A673 (cell line): ENCODE measurements around the gene STAT6. TPM values are rescaled to one million over a fixed set of nuclear protein-coding genes. Genes with fewer than 3 reads are reported as not detected.
A peak's percentile ranks its signal among the peaks of the same experiment; 100 is the strongest.

Source experiments
- BruUV-seq: library from RNA; stranded (reverse); fragments of 400-500 nt; replicated peaks from 2 replicates; lab custom pipeline; 2021; lab: Mats Ljungman, UMichigan
- CTCF ChIA-PET: fragments of 300-600 bp; sonication (Branson Sonifier 250); formaldehyde crosslinking; loops from one replicate; lab custom pipeline; 2022; ENCODE audit warnings: antibody characterized with exemption; lab: Charles Lee
- POLR2A ChIA-PET: fragments of 300-600 bp; sonication (Branson Sonifier 250); formaldehyde crosslinking; loops from one replicate; lab custom pipeline; 2022; ENCODE audit warnings: antibody characterized with exemption; ENCODE audit not compliant: low non-redundant PET; lab: Charles Lee
- DNase-seq: peaks from one replicate; pipeline ENCODE4 v3.0.0-alpha.2; 2015; ENCODE audit warnings: low spot score
- H3K27ac ChIP-seq: fragments of 200-600 bp; sonication (generic); 2 replicates; pipeline ENCODE4 v1.5.1; 2016; ENCODE audit warnings: mixed run types, low read depth, mild to moderate bottlenecking, mixed read lengths, antibody characterized with exemption, low read length; ENCODE audit not compliant: poor library complexity, severe bottlenecking
- H3K27me3 ChIP-seq: fragments of 200-600 bp; sonication (generic); replicated peaks from 2 replicates; pipeline ENCODE4 v1.6.1; 2017; ENCODE audit warnings: mixed run types, low read depth, mild to moderate bottlenecking, mixed read lengths, antibody characterized with exemption, low read length; ENCODE audit not compliant: insufficient read depth, poor library complexity
- H3K36me3 ChIP-seq: fragments of 200-600 bp; sonication (generic); 2 replicates; pipeline ENCODE4 v1.6.1; 2016; ENCODE audit warnings: mixed run types, mild to moderate bottlenecking, mixed read lengths, antibody characterized with exemption, low read length; ENCODE audit not compliant: insufficient read depth, poor library complexity, severe bottlenecking
- H3K4me1 ChIP-seq: fragments of 200-600 bp; sonication (generic); 2 replicates; pipeline ENCODE4 v1.6.1; 2017; ENCODE audit warnings: mixed run types, mild to moderate bottlenecking, mixed read lengths, antibody characterized with exemption, low read length; ENCODE audit not compliant: insufficient read depth, poor library complexity, severe bottlenecking
- H3K4me3 ChIP-seq: fragments of 200-600 bp; sonication (generic); 2 replicates; pipeline ENCODE4 v1.5.1; 2016; ENCODE audit warnings: low read depth, mixed run types, mild to moderate bottlenecking, mixed read lengths, low read length; ENCODE audit not compliant: poor library complexity, severe bottlenecking
- H3K9me3 ChIP-seq: fragments of 200-600 bp; sonication (generic); 2 replicates; pipeline ENCODE4 v1.6.1; 2016; ENCODE audit warnings: mixed run types, low read depth, mild to moderate bottlenecking, mixed read lengths, antibody characterized with exemption, low read length; ENCODE audit not compliant: poor library complexity, severe bottlenecking
- EZH2 ChIP-seq: fragments of 200-600 bp; sonication (generic); IDR thresholded peaks from 2 replicates; pipeline ENCODE4 v1.6.1; 2017; ENCODE audit warnings: borderline replicate concordance, low read depth, mild to moderate bottlenecking, mixed read lengths, antibody characterized with exemption, low read length; ENCODE audit not compliant: poor library complexity, severe bottlenecking
- intact Hi-C: fragments of 100-400 bp; cut with micrococcal nuclease; formaldehyde crosslinking; loops from one replicate; pipeline ENCODE4 v1.10.0; 2022; ENCODE audit not compliant: unreplicated experiment
- total RNA-seq: library from RNA; stranded (reverse); gene quantifications from 2 replicates; pipeline ENCODE4 v1.2.3, GENCODE V29; 2021
- TF ChIP-seq, protein P1 (sequence below): fragments of 300-800, 200-600 bp; sonication (generic); conservative IDR thresholded peaks from 2 replicates; pipeline ENCODE4 v1.5.1; 2017; ENCODE audit warnings: low read depth, mild to moderate bottlenecking, antibody characterized with exemption, low read length, moderate library complexity, mixed read lengths

The STAT6 gene
- total RNA-seq, 1 experiment from 2014 or later, result 111 TPM

DNA sequence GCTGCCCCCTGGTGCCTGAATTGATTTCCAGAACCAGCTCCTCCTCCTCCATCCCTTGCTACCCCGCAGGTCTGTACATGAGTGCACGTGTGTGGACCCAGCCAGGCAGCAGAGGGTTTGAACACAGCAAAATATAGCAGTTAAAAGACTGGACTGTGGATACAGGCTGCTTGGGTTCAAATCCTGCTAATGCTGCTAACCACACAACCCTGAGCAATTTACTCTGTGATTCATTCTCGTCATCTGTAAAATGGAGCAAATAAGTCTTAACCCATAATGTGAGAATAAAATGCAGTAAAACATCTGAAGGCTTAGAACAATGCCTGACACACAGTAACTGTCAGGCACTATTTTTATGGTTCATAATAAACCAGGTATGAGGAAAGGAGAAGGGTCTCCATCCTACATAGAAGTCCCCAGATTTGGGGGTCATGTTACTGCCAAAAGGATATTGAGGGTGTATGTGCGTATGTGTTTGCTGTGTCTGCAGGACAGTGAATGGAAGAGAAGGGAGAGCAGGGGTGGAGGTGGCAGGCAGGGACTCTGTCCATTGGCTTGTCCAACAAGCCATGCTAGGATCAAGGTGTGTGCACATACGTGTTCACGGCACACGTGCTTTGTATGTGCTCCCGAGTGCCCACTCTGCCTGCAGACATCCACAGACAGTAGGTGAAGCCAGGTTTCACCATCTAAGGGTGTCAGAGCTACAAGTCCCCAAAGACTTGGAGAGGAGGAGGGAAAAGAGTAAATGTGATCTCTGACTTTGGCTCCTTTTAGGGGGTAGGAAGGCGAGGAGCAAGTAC lies 1.5 kb upstream of the STAT6 start:
- H3K27ac ChIP-seq, result no peak overlapping the region
- BruUV-seq, result no TSS peak

DNA sequence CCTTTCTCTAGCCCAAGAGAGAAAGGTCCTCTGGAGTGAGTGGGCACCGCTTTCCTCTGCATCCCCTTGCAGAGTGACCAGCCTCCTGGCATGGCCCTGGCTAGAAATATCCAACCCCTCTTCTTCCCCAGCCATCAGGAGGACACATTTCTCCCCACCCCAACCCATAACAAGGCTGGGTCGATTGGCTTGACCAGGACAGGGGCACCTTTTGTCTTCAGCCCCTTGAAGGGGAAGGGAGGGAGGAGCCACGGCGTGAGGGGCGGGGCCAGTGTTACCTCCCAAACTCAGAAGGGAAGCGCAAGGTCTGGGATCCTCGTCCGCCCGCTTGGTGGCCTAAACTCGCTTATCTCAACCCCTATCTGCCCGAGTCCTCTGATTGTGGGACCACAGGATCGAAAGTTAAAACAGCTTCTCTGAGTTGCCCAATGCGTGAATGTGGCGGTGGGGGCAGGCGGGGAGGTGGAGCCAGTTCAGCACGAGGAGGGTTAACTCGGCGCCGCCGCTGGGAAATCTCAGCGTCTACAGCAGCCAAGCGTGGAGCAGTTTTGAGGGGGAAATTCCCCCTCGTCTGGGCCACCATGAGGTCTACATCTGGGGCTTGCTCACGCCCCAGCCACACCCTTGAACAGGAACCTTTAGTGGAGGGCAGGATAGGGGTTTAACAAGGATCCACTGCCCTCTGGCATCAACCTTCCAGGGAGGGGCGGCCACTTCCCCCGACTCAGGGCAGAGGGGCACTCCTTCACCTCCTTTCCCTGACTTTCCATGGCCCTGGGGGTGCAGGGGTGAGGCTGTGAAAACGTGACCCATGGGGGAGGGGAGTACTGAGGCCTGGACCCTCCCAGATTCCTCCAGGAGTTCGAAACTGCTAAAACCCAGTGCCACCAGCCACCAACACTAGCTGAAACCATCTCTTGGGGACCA lies 795 bp downstream of the STAT6 start:
- peak; percentile 77 for DNase-seq
- BruUV-seq, result TSS peak; percentile 88
- ChIA-PET CTCF (interaction anchor here (0.9 to 3.5 kb wide), 7 partner anchors 10 to 128 kb away, joined by 3 to 87 read pairs (median 9); partner anchors contain the start of gene ZBTB39), POLR2A (interaction anchor here (0.7 to 1.6 kb wide), 2 partner anchors 16 to 23 kb away, joined by 8 to 9 read pairs; no protein-coding TSS in a partner anchor)
- H3K36me3 ChIP-seq, result peaks cover 19% of the 10 kb centered on the region
- peak overlapping the region; percentile 51 for H3K4me3 ChIP-seq
- intact Hi-C loops, result loop anchor here (2.0 to 5.0 kb wide), 3 partner anchors 16 to 598 kb away; no protein-coding TSS in a partner anchor
- TF ChIP-seq EZH2, result no peak
- TF ChIP-seq, protein P1, sequence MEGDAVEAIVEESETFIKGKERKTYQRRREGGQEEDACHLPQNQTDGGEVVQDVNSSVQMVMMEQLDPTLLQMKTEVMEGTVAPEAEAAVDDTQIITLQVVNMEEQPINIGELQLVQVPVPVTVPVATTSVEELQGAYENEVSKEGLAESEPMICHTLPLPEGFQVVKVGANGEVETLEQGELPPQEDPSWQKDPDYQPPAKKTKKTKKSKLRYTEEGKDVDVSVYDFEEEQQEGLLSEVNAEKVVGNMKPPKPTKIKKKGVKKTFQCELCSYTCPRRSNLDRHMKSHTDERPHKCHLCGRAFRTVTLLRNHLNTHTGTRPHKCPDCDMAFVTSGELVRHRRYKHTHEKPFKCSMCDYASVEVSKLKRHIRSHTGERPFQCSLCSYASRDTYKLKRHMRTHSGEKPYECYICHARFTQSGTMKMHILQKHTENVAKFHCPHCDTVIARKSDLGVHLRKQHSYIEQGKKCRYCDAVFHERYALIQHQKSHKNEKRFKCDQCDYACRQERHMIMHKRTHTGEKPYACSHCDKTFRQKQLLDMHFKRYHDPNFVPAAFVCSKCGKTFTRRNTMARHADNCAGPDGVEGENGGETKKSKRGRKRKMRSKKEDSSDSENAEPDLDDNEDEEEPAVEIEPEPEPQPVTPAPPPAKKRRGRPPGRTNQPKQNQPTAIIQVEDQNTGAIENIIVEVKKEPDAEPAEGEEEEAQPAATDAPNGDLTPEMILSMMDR, result no peak
- no peaks in the 10 kb centered on the region for H3K9me3 ChIP-seq
- peaks cover 22% of the 10 kb centered on the region for H3K4me1 ChIP-seq
- H3K27ac ChIP-seq, result peak overlapping the region; percentile 90
- no peaks in the 10 kb centered on the region for H3K27me3 ChIP-seq

More for the DNA sequence above, 1.5 kb upstream of the STAT6 start:
- intact Hi-C loops, result loop anchor here (1.0 to 5.0 kb wide), 5 partner anchors 43 to 600 kb away; no protein-coding TSS in a partner anchor
- Histone ChIP-seq H3K36me3 (no peaks in the 10 kb centered on the region), H3K27me3 (no peaks in the 10 kb centered on the region), H3K4me3 (peak overlapping the region; percentile 51), H3K9me3 (no peaks in the 10 kb centered on the region), H3K4me1 (peaks cover 22% of the 10 kb centered on the region)
- ChIA-PET POLR2A (interaction anchor here (0.9 kb wide), 1 partner anchor 43 kb away, joined by 4 read pairs; no protein-coding TSS in a partner anchor), CTCF (interaction anchor here (0.5 to 3.5 kb wide), 17 partner anchors 8 to 130 kb away, joined by 3 to 87 read pairs (median 9); partner anchors contain the start of genes LRP1, NAB2 and ZBTB39)
- no peak for TF ChIP-seq EZH2
- TF ChIP-seq, protein P1, result peak; percentile 93
- no peak for DNase-seq
